ENCODE results near the gene CARMIL1. TPM values are rescaled to one million over a fixed set of nuclear protein-coding genes. Genes with fewer than 3 reads are reported as not detected.

CARMIL1 gene
- total and polyA plus RNA-seq, 3 experiments from 2014 or later, result 1.8 to 2.9 TPM; not detected in 1

- Mint-ChIP-seq H3K27ac (no peak overlapping the region), H3K4me1 (no peaks in the 10 kb centered on the region), H3K27me3 (peaks cover 20 to 62% of the 10 kb centered on the region in 2 donors), H3K4me3 (no peak overlapping the region), H3K9me3 (peaks cover 0 to 7% (median 4%) of the 10 kb centered on the region in 5 donors), H3K36me3 (no peaks in the 10 kb centered on the region)
- H3K27ac ChIP-seq (ENCODE audit: low read depth, low read length), result no peak overlapping the region
- H3K36me3 ChIP-seq (ENCODE audit: insufficient read depth, low read length), result no peaks in the 10 kb centered on the region
- H3K4me3 ChIP-seq (ENCODE audit: low read length), result no peak overlapping the region
- DNase-seq, result no peak
- H3K27me3 ChIP-seq (ENCODE audit: insufficient read depth, low read length, poor library complexity, severe bottlenecking), result no peaks in the 10 kb centered on the region
- POLR2A ChIA-PET, result no interaction called here
- CTCF ChIA-PET, result no interaction called here
- no peaks in the 10 kb centered on the region for H3K4me1 ChIP-seq (ENCODE audit: insufficient read depth, low read length)
- no peaks in the 10 kb centered on the region for H3K9me3 ChIP-seq (ENCODE audit: low read length)
These were observed 362.9 kb downstream of the CARMIL1 start for GRCh38 chr6:25641940-25642666.

GRCh38 chr6:25642667-25643328 lies 363.6 kb downstream of the CARMIL1 start:
- POLR2A ChIA-PET, result no interaction called here
- H3K9me3 Mint-ChIP-seq, result peaks cover 0 to 7% (median 4%) of the 10 kb centered on the region in 5 donors
- Histone ChIP-seq H3K36me3 (ENCODE audit: insufficient read depth, low read length) (no peaks in the 10 kb centered on the region), H3K27me3 (ENCODE audit: insufficient read depth, low read length, poor library complexity, severe bottlenecking) (no peaks in the 10 kb centered on the region), H3K4me3 (ENCODE audit: low read length) (no peak overlapping the region), H3K27ac (ENCODE audit: low read depth, low read length) (no peak overlapping the region), H3K9me3 (ENCODE audit: low read length) (no peaks in the 10 kb centered on the region), H3K4me1 (ENCODE audit: insufficient read depth, low read length) (no peaks in the 10 kb centered on the region)
- no peak overlapping the region for H3K4me3 Mint-ChIP-seq
- CTCF ChIA-PET, result no interaction called here
- H3K36me3 Mint-ChIP-seq, result no peaks in the 10 kb centered on the region
- H3K27me3 Mint-ChIP-seq, result peaks cover 20 to 62% of the 10 kb centered on the region in 2 donors
- no peak overlapping the region for H3K27ac Mint-ChIP-seq
- no peak for DNase-seq
- H3K4me1 Mint-ChIP-seq, result no peaks in the 10 kb centered on the region

- Histone ChIP-seq H3K27me3 (ENCODE audit: insufficient read depth, low read length, poor library complexity, severe bottlenecking) (peaks cover 8% of the 10 kb centered on the region), H3K36me3 (ENCODE audit: insufficient read depth, low read length) (no peaks in the 10 kb centered on the region), H3K4me3 (ENCODE audit: low read length) (no peak overlapping the region), H3K9me3 (ENCODE audit: low read length) (no peaks in the 10 kb centered on the region), H3K27ac (ENCODE audit: low read depth, low read length) (no peak overlapping the region), H3K4me1 (ENCODE audit: insufficient read depth, low read length) (no peaks in the 10 kb centered on the region)
- peaks cover 0 to 7% (median 4%) of the 10 kb centered on the region in 5 donors for H3K9me3 Mint-ChIP-seq
- H3K27me3 Mint-ChIP-seq, result peaks cover 24 to 76% of the 10 kb centered on the region in 2 donors
- CTCF ChIA-PET, result no interaction called here
- H3K36me3 Mint-ChIP-seq, result no peaks in the 10 kb centered on the region
- no peaks in the 10 kb centered on the region for H3K4me1 Mint-ChIP-seq
- POLR2A ChIA-PET, result no interaction called here
- no peak for DNase-seq
- H3K4me3 Mint-ChIP-seq, result no peak overlapping the region
- H3K27ac Mint-ChIP-seq, result no peak overlapping the region
These were observed 366.7 kb downstream of the CARMIL1 start for GRCh38 chr6:25645916-25646315.

- Mint-ChIP-seq H3K27me3 (peaks cover 24 to 72% of the 10 kb centered on the region in 2 donors), H3K9me3 (no peaks in the 10 kb centered on the region), H3K4me1 (no peaks in the 10 kb centered on the region), H3K27ac (no peak overlapping the region), H3K4me3 (no peak overlapping the region), H3K36me3 (no peaks in the 10 kb centered on the region)
- Histone ChIP-seq H3K4me1 (ENCODE audit: insufficient read depth, low read length) (no peaks in the 10 kb centered on the region), H3K27ac (ENCODE audit: low read depth, low read length) (no peak overlapping the region), H3K36me3 (ENCODE audit: insufficient read depth, low read length) (no peaks in the 10 kb centered on the region), H3K9me3 (ENCODE audit: low read length) (no peaks in the 10 kb centered on the region), H3K4me3 (ENCODE audit: low read length) (no peak overlapping the region), H3K27me3 (ENCODE audit: insufficient read depth, low read length, poor library complexity, severe bottlenecking) (peaks cover 16% of the 10 kb centered on the region)
- no peak for DNase-seq
- POLR2A ChIA-PET, result no interaction called here
- CTCF ChIA-PET, result no interaction called here
These were observed 370.4 kb downstream of the CARMIL1 start for GRCh38 chr6:25649611-25650010.

GRCh38 chr6:25652007-25652515 lies 372.9 kb downstream of the CARMIL1 start, which contains the start of gene SCGN:
Gene SCGN, plus strand, starts transcription at chr6:25652215. Its CDS starts 189 bp downstream, at chr6:25652404.
- no peaks in the 10 kb centered on the region for H3K4me1 Mint-ChIP-seq
- peaks cover 29 to 67% of the 10 kb centered on the region in 2 donors for H3K27me3 Mint-ChIP-seq
- H3K36me3 Mint-ChIP-seq, result no peaks in the 10 kb centered on the region
- Histone ChIP-seq H3K27ac (ENCODE audit: low read depth, low read length) (no peak within 1 kb of the TSS), H3K4me3 (ENCODE audit: low read length) (no peak within 1 kb of the TSS), H3K4me1 (ENCODE audit: insufficient read depth, low read length) (no peaks in the 10 kb centered on the region), H3K36me3 (ENCODE audit: insufficient read depth, low read length) (no peaks in the 10 kb centered on the region), H3K9me3 (ENCODE audit: low read length) (no peaks in the 10 kb centered on the region), H3K27me3 (ENCODE audit: insufficient read depth, low read length, poor library complexity, severe bottlenecking) (peaks cover 20% of the 10 kb centered on the region)
- POLR2A ChIA-PET, result no interaction called here
- peak within 1 kb of the TSS in 1 of 8 donors; percentile 46 for H3K27ac Mint-ChIP-seq
- DNase-seq, result peak in 1 of 5 donors; percentile 9
- H3K4me3 Mint-ChIP-seq, result no peak within 1 kb of the TSS
- no peaks in the 10 kb centered on the region for H3K9me3 Mint-ChIP-seq
- CTCF ChIA-PET, result no interaction called here

- H3K4me3 Mint-ChIP-seq, result no peak overlapping the region
- no peak for DNase-seq
- H3K9me3 Mint-ChIP-seq, result peaks cover 0 to 3% (median 0%) of the 10 kb centered on the region in 5 donors
- H3K27ac Mint-ChIP-seq, result no peak overlapping the region
- peaks cover 22 to 62% of the 10 kb centered on the region in 2 donors for H3K27me3 Mint-ChIP-seq
- CTCF ChIA-PET, result no interaction called here
- Histone ChIP-seq H3K4me3 (ENCODE audit: low read length) (no peak overlapping the region), H3K9me3 (ENCODE audit: low read length) (no peaks in the 10 kb centered on the region), H3K27me3 (ENCODE audit: insufficient read depth, low read length, poor library complexity, severe bottlenecking) (peaks cover 12% of the 10 kb centered on the region), H3K27ac (ENCODE audit: low read depth, low read length) (no peak overlapping the region), H3K36me3 (ENCODE audit: insufficient read depth, low read length) (no peaks in the 10 kb centered on the region), H3K4me1 (ENCODE audit: insufficient read depth, low read length) (no peaks in the 10 kb centered on the region)
- POLR2A ChIA-PET, result no interaction called here
- no peaks in the 10 kb centered on the region for H3K4me1 Mint-ChIP-seq
- no peaks in the 10 kb centered on the region for H3K36me3 Mint-ChIP-seq
These were observed 376.5 kb downstream of the CARMIL1 start for GRCh38 chr6:25655723-25656122.

GRCh38 chr6:25659633-25660368 lies 380.6 kb downstream of the CARMIL1 start:
- ChIA-PET CTCF (interaction anchor here (1.1 to 1.3 kb wide), 2 partner anchors 9 to 11 kb away, joined by 3 to 4 read pairs; no protein-coding TSS in a partner anchor), POLR2A (no interaction called here)
- Mint-ChIP-seq H3K9me3 (peaks cover 0 to 3% (median 0%) of the 10 kb centered on the region in 5 donors), H3K27ac (no peak overlapping the region), H3K27me3 (peaks cover 13 to 55% of the 10 kb centered on the region in 2 donors), H3K36me3 (no peaks in the 10 kb centered on the region), H3K4me1 (no peaks in the 10 kb centered on the region), H3K4me3 (no peak overlapping the region)
- H3K27ac ChIP-seq (ENCODE audit: low read depth, low read length), result no peak overlapping the region
- H3K9me3 ChIP-seq (ENCODE audit: low read length), result no peaks in the 10 kb centered on the region
- H3K36me3 ChIP-seq (ENCODE audit: insufficient read depth, low read length), result no peaks in the 10 kb centered on the region
- no peaks in the 10 kb centered on the region for H3K4me1 ChIP-seq (ENCODE audit: insufficient read depth, low read length)
- no peak for DNase-seq
- peaks cover 4% of the 10 kb centered on the region for H3K27me3 ChIP-seq (ENCODE audit: insufficient read depth, low read length, poor library complexity, severe bottlenecking)
- H3K4me3 ChIP-seq (ENCODE audit: low read length), result no peak overlapping the region

- Histone ChIP-seq H3K36me3 (ENCODE audit: insufficient read depth, low read length) (no peaks in the 10 kb centered on the region), H3K4me3 (ENCODE audit: low read length) (no peak overlapping the region), H3K4me1 (ENCODE audit: insufficient read depth, low read length) (no peaks in the 10 kb centered on the region), H3K9me3 (ENCODE audit: low read length) (no peaks in the 10 kb centered on the region), H3K27me3 (ENCODE audit: insufficient read depth, low read length, poor library complexity, severe bottlenecking) (no peaks in the 10 kb centered on the region), H3K27ac (ENCODE audit: low read depth, low read length) (no peak overlapping the region)
- Mint-ChIP-seq H3K36me3 (no peaks in the 10 kb centered on the region), H3K4me1 (no peaks in the 10 kb centered on the region), H3K27ac (no peak overlapping the region), H3K4me3 (no peak overlapping the region), H3K27me3 (peaks cover 9 to 55% of the 10 kb centered on the region in 2 donors), H3K9me3 (peaks cover 0 to 3% (median 0%) of the 10 kb centered on the region in 5 donors)
- DNase-seq, result no peak
- POLR2A ChIA-PET, result no interaction called here
- CTCF ChIA-PET, result no interaction called here
These were observed 381.3 kb downstream of the CARMIL1 start for GRCh38 chr6:25660512-25660911.
